Activated T-helper 1 cell treated with anti-CD3 and anti-CD28 coated beads, Interleukin-2, amount 50 U/mL, for 16 hours (primary cell): ENCODE results near the gene RPL28.
"Not testable (repeated sequence)": the region's sequence is repeated elsewhere in the genome, so short reads cannot be mapped to it uniquely, and the experiment has no call there.

Experiments
- DNase-seq, 2 donors: peaks; one replicate each; pipeline ENCODE4 v3.0.0-alpha.2; 2020; ENCODE audit warnings: low read depth in 1 of 2, low spot score in 1 of 2

RPL28 gene

DNA sequence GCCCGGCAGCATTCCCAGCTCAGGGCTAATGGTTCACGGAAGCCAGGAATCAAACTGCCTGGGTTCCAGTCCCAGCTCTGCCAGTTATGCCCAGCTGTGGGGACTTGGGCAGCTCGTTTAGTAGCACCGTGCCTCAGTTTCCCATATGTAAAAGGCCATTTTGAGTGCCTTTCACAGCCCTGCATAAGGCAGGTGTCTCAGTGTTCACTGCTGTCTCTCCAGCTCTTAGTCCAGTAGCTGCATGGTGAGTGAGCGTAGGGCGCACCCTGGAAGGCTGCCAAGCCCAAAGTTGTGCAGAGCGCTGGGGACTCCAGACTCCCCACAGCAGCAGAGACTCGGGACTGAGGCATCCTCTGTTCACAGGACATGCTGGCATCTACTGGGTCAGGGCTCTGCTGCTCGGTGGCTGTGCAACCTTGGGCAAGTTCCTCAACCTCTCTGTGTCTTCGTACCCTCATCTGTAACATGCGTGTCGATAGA is 5.5 kb downstream of the RPL28 start:
- DNase-seq = no peak

DNA sequence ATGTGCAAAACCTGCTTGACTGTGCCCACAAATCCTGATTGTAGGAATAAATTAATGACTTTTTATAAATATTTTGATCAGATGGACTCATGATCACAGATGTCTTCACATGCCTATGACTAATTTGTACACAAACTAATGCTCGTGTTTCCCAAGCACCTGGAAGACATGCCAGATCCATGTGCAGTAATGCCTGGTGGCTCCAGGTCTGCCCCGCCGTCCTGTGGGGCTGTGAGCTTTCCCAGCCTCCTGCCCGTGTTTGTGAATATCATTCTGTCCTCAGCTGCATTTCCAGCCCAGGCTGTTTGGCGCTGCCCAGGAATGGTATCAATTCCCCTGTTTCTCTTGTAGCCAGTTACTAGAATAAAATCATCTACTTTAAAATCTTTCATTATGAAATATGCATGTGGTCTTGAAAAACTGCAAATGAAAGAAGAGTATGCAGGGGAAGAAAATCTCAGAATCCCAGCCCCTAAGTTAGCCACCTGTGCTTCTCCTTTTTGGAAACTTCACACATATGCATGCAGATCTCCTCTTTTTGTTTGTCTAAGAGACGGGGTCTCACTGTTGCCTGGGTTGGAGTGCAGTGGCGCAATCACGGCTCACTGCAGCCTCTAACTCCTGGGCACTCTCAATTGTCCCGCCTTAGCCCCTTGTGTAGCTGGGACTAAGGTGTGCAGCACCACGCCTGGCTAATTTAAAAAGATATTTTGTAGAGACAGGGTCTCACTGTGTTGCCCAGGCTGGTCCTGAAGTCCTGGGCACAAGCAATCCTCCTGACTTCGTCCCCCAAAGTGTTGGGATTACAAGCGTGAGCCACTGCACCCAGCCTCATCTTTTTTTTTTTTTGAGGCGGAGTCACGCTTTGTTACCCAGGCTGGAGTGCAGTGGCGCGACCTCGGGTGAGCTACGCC is 6.2 kb downstream of the RPL28 start:
- DNase-seq = no peak

DNA sequence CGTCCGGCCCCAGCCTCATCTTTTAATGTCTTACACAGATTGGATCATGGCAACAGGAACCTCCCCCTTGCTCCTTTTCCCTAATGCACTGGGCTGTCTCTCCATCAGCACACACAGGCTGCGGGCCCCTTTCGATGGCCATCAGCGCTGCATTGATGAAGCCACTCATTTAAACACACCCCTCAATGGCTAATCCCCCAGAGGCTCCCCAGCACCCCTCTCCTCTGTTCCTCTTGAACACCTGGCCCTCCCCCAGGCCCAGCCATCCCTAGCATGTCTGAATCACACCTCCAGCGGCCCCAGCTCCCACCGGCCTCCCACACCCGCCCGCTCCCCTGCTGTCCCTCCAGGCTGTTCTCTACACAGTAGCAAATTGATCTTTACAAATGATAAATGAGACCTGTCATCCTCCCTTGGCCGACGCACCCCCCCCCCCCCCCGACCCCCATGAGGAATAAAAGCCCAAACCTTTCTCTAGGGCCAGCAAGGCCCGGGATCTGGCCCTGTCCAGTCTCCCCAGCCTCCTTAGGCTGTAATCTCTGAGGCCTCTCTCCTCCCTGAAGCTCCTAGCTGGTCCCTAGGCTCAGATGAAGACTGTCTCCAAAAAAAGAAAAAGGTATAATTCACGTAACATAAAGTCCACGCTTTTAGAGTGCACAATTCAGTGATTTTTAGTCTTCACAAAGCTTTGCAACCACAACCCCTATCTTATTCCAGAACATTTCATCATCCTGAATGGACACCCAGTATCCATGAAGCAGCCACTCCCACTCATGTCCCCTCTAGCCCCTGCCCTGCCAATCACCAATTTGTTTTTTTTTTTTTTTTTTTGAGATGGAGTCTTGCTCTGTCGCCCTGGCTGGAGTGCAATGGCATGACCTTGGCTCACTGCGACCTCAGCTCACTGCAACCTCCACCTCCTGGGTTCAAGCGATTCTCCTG is 7.4 kb downstream of the RPL28 start:
- no peak for DNase-seq

DNA sequence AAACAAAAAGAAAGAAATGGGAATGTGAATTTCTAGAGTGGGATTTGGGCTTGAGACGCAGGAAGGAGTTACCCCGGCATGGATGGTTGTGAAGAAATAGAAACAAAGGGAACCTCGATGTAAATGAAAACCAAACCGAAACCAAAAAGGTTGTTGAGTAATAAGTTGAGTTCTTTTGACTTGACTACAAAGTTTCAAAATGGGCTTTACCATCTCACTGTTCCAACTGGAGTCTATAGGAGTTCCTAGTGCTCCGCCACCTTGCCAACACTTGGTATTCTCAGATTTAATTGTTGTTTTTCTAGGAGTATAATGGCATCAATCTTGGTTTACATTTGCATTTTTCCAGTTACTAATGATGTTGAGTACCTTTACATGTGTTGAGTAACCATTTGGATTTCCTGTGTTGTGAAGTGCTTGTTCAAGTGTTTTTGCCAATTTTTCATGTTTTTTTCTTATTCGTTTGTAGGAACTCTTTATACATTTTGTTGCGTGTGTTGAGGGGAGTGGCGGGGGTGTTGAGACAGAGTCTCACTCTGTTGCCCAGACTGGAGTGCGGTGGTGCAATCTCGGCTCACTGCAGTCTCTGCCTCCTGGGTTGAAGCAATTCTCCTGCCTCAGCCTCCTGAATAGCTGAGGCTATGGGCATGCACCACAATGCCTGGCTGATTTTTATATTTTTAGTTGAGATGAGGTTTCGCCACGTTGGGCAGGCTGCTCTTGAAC is 12.6 kb downstream of the RPL28 start:
- no peak for DNase-seq

DNA sequence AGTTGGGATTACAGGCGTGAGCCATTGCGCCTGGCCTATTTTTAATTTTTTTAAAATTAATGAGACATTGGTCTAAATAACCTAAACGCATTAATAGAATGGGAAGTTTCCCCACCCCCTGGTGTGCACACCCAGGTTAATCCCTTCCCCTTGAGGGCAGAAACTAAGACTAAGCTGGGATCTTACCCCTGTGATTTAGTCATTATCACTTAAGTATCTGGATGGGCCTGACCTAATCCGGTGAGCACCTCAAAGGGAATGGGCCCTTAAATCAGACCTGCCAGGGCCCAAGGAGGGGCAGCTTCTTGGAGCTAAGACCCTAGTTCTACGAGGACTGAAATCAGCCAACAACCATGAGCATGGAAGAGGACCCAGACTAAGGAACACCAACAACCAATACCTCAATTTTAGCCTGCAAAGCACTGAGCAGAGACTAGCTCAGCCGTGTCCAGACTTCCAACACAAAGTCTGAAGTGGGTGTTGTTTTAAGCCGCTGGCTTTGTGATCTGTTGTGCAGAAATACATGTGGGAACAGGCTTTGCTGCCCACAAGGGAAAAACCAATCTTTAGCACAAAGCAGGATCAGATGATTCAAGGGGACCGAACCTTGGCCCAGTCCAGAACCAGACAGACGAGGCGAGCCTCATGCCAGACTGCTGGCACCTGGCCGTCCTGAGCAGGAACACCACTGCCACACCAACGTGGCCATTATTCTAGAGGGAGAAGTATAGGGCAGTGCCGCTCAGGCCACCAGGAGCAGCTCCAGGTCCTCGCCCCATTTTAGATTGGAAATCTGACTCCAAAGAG is 14.8 kb downstream of the RPL28 start:
- no peak for DNase-seq

DNA sequence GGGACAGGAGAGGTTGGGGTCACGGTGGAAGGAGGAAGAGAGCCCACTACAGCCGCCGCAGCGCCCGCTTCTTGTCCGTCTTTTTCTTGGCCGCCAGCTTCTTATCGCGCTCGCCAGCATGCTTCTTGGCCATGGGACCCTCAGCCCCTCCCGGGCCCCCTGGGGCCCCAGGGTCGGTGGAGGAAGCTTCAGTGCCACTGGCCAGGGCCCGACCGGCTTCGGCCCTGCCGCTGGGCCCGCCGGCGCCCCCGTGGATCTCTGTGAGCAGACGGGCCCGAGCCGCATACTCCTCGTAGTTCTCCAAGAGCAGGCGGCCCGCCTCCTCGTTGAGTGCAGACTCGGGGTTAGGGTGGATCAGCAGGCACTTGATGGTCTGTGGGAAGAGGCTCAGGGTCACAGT is 15.7 kb downstream of the RPL28 start:
- DNase-seq = not testable (repeated sequence)

DNA sequence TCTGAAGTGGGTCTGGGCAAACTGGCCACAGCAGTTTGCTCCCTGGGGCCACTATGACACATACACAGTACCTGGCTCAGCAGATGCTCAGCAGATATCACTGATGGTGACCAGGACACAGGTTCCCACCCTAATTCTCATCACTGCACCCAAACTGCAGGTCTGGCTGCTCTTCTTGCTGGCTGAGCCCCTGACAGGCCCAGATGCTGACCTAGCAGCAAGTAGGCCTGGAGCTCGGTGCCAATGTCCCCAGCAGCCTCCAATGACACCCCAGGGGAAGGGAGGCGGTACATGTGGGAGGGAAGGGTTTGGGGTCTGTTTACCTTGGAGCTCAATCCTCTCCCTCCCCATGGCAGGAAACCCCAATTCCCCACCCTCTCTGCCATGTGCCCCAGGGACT is 16.8 kb downstream of the RPL28 start:
- DNase-seq = no peak

DNA sequence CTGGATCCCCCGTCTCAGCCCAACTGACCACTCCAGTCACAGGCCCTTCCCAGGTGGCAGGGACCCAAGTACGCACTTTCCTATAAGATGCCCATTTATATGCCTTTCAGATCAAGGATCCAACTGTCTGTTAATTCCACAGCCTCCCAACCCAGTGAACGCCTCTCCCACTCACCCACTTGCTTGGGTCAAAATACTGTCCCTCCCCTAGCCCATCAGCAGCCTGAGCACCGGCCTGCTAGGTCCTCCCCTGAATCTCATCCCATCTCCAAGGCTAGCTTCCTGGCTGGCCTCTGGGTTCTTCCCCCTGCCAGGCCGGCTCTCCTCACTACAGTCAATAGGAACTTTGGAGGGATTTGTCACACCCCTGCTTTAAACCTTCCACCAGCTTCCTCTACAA is 19.9 kb downstream of the RPL28 start:
- DNase-seq = no peak

DNA sequence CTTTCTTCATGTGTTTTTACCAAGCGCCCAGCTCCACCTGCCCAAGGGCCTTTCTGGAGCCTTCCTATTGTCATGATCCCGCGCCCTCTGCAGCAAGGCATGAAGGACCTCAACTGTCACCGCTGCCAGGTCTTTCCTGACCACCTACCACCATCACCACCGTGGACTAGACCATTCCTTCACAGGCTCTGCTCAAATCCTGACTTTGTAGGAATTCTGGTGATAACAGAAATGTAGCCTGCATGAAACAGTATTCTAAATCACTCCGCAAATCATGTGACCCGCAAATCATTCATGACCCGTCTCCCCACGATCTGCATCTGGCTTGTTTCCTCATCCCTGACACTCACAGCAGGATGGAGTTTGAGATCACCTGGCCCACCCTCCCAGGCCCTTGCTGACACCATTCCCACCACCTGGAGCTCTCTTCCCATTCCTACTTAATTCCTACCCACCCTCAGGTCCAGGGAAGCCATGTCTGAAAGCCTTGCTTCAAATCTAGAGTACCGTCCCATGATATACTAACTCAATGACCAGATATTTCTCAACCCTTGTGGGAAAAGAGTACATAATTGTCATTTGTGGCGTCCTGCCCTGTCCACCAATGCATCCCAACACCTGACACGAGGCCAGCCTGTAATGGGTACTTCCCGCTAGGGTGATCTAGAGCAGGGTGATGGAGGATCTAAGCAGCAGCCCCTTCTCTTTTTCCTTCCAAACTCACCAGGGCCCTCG is 20.5 kb downstream of the RPL28 start:
- DNase-seq = no peak

DNA sequence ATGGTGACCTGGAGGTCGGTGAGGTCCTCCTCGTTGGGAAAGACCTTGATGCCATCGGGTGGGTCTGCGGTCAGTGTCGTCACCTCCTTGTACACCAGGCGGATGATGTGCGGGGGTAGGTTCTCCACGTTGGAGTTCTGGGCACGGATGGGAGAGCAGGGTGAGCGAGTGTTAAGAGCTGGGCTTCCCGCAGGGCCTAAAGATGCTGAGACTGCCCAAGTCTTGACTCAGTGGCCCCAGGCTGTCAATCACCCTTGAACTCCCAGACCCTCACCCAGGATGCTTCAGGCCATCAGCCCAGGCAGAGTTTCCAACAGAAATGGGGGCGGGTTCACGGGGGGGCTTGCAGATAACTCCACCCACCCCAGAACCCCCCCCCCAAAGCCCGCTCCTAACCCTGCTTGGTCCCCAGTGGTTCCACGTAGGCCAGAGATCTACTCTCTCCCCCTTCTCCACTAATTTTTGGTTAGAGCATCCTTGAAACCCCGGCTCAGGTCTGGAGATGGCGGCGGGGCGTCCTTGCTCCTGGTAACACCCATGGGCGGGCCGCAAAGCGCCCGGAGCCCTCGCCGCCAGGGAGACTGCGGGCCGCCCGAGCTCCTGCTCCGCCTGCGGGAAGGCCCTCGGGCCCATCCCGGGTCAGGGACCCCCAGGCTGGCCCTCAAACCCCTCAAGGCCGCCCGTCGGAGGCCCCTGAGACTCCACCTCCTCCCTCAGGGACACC is 21.3 kb downstream of the RPL28 start:
- DNase-seq = peak in 1 of 2 donors; percentile 27

DNA sequence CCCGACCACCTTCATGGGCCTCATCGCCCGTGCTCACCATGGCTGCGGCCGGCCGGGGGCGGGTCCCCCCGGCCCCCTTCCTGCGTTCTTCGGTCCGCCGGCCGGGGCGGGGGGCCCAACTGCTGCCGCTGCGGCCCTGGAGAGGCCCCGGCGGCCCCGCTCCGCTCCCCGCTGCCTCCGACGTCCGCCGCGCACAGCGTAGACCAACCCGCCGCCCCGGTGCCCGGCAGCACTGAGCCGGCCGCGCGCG is 21.7 kb downstream of the RPL28 start, which contains the start of gene UBE2S:
UBE2S (minus strand) TSS at position 239 of the 250 bp plus-strand sequence; CDS start at position 40, 199 bp downstream.
- DNase-seq = not testable (repeated sequence)

DNA sequence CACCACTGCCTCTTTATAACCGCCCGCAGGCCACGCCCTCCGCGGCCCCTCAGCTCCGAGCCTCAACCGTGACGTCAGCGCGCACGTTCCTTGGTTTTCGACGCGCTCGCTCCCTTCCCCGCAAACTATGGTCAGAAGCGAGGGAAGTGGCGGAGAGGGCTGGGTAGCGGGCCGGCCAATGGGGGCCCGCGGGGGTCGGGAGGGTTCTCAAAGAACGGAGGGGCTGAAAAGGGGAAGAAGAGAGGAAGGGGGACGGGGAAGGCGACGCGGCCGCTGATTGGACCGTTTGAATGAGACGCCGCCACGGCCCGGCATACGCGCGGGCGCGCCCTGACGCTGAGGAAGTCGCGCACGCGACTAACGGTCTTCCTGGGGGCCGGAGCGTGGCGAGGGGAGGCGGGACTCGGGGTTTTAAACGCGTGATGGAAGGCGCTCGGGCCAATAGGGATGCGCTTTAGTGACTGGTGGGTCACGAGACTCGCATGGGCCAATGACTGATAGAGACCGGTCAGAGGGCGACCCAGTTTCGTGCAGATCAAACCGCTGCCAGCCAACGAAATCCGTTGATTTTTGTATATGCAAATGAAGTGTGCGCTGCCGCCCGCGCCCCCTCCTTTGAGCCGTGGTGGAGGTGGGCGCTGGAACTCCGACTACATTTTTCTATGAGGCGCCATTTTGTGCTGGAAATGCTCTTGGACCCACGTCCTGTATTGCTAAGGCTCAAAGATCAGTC is 22.2 kb downstream of the RPL28 start:
- peak; percentile 88 to 95 for DNase-seq

DNA sequence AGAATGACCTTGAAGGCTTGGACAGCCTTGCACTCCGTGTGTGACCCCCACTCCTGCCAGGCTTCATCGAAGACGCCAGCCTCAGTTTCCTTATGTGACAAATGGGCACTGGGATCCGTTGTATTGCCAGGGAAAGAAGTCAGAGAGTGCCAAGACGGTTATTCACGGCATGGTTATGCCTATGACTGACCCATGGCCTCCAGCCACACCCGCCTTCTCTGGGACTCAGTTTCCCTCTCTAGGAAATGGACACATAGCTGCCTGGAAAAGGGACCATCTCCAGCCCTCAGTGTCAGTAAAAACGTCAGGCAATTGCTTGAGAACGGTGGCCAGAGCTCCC is 22.8 kb downstream of the RPL28 start:
- no peak for DNase-seq

DNA sequence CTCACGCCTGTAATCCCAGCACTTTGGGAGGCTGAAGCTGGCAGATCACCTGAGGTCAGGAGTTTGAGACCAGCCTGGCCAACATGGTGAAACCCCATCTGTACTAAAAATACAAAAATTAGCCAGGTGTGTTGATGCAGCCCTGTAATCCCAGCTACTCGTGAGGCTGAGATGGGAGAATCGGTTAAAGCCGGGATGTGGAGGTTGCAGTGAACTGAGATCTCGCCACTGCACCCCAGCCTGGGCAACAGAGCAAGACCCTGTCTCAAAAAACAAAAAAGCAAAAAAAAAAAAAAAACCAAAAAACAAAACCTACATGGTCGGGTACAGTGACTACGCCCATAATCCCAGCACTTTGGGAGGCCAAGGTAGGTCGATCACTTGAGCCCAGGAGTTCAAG is 23.4 kb downstream of the RPL28 start:
- DNase-seq = not testable (repeated sequence)

DNA sequence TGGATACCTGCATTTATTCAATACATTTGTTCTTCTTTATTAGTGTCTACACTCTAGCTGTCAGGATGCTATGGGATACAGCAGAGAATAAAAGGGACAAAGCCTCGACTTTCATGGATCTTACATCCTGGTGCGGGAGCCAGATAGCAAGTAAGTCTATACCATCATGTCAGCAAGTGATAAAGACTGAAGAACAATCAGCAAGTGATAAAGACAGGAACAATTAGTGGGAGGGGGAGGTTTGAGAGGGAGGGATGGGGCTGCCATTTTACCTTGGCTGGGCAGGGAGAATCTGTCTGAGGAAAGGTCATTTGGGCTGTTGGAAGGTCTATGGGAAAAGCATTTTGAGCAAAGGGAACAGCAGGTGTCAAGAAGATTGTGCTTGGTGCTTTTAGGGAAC is 24.4 kb downstream of the RPL28 start:
- DNase-seq = no peak

DNA sequence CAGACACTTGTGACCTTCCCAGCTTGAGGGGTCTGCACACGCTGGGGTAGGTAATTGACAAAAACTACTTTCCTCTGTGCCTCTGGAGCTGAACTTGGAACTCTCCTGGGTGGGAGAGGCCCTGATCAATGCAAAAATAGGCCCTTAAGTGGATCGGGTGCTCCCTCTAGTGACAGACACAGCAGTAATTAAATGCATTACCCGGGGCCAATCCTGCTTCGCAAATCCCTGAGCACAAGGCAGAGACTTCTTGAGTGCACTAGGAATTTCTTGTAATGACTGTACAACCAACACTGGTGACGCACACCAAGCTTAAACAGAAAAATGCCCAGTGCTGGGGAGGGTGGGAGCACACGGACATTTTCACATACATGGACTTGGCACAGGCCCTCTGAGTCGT is 32.5 kb downstream of the RPL28 start:
- DNase-seq = peak in 1 of 2 donors; percentile 16

DNA sequence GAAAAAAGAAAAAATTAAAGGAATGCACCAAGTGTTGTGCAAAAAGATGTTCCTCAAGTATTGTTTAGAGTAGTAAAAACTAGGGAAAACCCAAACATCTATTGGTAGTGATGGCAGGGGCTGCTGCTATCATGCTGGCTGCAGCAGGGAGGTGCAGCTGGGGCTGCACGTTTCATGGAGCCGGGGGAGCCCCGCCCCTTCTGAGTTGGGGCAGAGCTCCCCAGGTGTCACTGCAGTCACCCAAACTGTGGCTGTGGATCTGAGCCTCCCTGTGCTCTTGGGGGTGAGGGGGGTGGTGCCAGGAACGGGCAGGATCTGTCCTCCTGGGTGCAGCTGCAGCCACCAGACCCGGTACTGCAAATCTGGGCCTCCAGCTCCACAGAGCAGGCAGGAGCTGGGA is 33.4 kb downstream of the RPL28 start:
- no peak for DNase-seq

DNA sequence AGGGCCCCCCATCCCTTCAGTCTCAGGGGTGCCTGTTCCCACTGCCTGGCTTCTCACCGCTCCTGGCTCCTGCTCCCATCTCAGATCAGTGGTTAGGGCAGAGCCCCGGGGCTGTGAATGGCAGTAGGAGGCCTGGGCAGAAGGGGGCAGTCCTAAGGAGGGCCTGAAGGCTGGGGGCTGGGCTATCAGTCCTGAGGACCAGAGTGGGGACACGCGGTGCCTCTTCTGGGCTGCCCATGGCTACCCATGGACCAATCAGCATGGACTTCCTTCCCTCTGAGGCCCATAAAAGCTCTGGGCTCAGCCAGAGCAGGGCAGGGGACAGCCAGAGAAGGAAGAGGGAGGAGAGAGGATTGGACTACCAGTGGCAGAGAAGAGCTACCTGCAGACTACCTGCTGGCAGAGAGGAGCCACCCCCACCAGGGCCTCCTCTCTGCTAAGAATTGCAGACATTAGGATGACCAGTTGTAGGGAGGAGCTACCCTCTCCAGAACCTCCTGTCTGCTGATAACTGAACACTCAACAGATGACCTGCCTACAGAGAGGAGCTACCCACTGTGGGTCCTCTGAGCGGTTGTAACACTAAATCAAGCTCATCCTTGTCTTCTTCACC is 34.0 kb downstream of the RPL28 start:
- no peak for DNase-seq
